Measurements from ENCODE around the gene PZP. TPM values are rescaled to one million over a fixed set of nuclear protein-coding genes. Genes with fewer than 3 reads are reported as not detected.

PZP gene
- total RNA-seq, 1 experiment from 2014 or later = not detected

- Mint-ChIP-seq H3K9me3 (peaks cover 18 to 21% of the 10 kb centered on the region in 2 experiments), H3K4me3 (no peak overlapping the region), H3K4me1 (no peaks in the 10 kb centered on the region), H3K27ac (no peak overlapping the region), H3K27me3 (ENCODE audit: low read depth) (no peaks in the 10 kb centered on the region), H3K36me3 (ENCODE audit: insufficient read depth in 1 of 3, low read depth in 3 of 3) (peaks cover 0 to 18% (median 7%) of the 10 kb centered on the region in 3 experiments; a peak in 6 of 7 replicates)
- Histone ChIP-seq H4K20me1 (ENCODE audit: control insufficient read depth, insufficient read depth, insufficient read length) (no peaks in the 10 kb centered on the region), H2AK5ac (ENCODE audit: insufficient read length, low read length) (no peak overlapping the region), H3K27me3 (ENCODE audit: insufficient read depth, low read length) (no peaks in the 10 kb centered on the region), H2BK20ac (ENCODE audit: low read depth, low read length, poor library complexity, severe bottlenecking) (no peak overlapping the region), H3K56ac (ENCODE audit: insufficient read length, low read depth, low read length) (no peak overlapping the region), H3K9me3 (ENCODE audit: control insufficient read depth, low read depth, low read length) (no peaks in the 10 kb centered on the region), H3K18ac (ENCODE audit: insufficient read length, low read depth, low read length) (no peak overlapping the region), H2AFZ (ENCODE audit: low read length) (no peak overlapping the region), H3K23me2 (ENCODE audit: insufficient read length, low read depth, low read length, poor library complexity, severe bottlenecking) (no peaks in the 10 kb centered on the region), H3K4ac (ENCODE audit: low read depth, low read length) (no peak overlapping the region), H3K79me2 (ENCODE audit: insufficient read depth, low read length) (no peaks in the 10 kb centered on the region), H2BK12ac (ENCODE audit: insufficient read length, low read depth, low read length) (no peak overlapping the region), H3K79me1 (ENCODE audit: insufficient read depth, low read depth, low read length, poor library complexity, severe bottlenecking) (no peaks in the 10 kb centered on the region), H4K8ac (replicated peaks; ENCODE audit: insufficient read length, low read depth, low read length) (no peak overlapping the region), H4K91ac (ENCODE audit: insufficient read length, low read depth, low read length) (no peak overlapping the region), H3K23ac (ENCODE audit: insufficient read length, low read depth, low read length) (no peak overlapping the region), H3T11ph (ENCODE audit: low read length) (no peak overlapping the region), H3K9ac (ENCODE audit: extremely low read depth, insufficient read length, low read length) (no peak overlapping the region), H2BK120ac (ENCODE audit: low read depth, low read length, poor library complexity, severe bottlenecking) (no peak overlapping the region), H3K14ac (ENCODE audit: insufficient read depth, low read length) (no peak overlapping the region), H3K27ac (ENCODE audit: insufficient read length, low read depth, low read length) (no peak overlapping the region), H4K5ac (ENCODE audit: insufficient read length, low read depth, low read length) (no peak overlapping the region), H3K4me2 (ENCODE audit: insufficient read depth, insufficient read length, low read length) (no peak overlapping the region), H2BK5ac (ENCODE audit: insufficient read length, low read length) (no peak overlapping the region), H3K4me1 (ENCODE audit: insufficient read depth, low read length) (no peaks in the 10 kb centered on the region), H2BK15ac (ENCODE audit: low read depth, low read length) (no peak overlapping the region)
- TF ChIP-seq CTCF (conservative IDR thresholded peaks at IDR 0.05) = no peak
- no CpG with 5 or more reads among the region's 5 CpGs for WGBS (ENCODE audit: extremely low coverage, insufficient read length, low lambda C conversion rate)
- DNase-seq = no peak
Measured at GRCh38 chr12:9135903-9136310, 72.3 kb downstream of the PZP start.

Data from H9 (cell line).